Left kidney (tissue), 2 donors: ENCODE results near the gene PCID2. TPM values are rescaled to one million over a fixed set of nuclear protein-coding genes. Genes with fewer than 3 reads are reported as not detected.
"Not testable (repeated sequence)": the region's sequence is repeated elsewhere in the genome, so short reads cannot be mapped to it uniquely, and the experiment has no call there.

Source experiments
- DNase-seq: peaks from one replicate; pipeline ENCODE4 v3.0.0-alpha.2; 2013
- polyA plus RNA-seq: library from polyadenylated mRNA; unstranded; fragments of 120-200 nt; gene quantifications from one replicate; pipeline ENCODE4 v1.2.1, GENCODE V29; 2013; ENCODE audit not compliant: insufficient read length

Gene PCID2
- polyA plus RNA-seq, 1 donor: 80.4 TPM

DNA sequence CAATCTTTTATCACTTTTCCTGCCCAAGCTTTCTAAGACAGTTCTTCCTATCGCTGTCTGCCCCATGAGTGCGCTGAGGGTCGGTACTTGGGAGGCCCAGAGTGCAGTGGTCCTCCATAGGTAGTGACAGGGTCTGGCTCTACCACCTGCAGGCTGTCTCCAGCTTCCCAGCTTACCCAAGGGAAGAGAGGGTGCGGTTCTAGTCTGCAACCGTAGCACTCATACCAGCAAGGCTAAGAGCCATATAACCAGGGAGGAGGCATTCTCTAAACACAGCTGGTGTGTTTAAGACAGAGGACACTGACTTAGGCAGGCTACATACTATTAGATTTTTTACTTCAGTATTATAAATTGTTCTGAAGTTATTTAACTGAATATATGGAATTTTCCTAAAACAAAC lies 41.8 kb downstream of the PCID2 start:
- no peak for DNase-seq

DNA sequence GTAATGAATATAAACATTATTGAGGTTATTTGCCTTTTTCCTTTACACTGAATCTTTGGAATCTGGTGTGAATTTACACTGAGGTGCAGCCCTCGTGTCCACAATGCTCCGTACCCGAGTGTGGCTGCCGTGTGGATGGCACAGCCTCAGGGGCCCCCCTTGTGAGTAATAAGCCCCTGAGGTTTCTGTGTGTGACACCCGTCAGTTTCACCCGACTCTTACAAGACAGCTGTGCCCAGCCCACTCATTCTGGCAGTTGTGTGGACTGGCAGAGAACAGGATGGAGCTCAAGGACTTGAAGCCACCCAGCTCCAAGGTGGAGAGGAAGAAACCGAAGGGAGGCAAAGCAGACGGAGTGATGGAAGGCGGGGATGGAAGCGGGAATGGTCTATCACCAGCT lies 42.2 kb downstream of the PCID2 start:
- DNase-seq: no peak

DNA sequence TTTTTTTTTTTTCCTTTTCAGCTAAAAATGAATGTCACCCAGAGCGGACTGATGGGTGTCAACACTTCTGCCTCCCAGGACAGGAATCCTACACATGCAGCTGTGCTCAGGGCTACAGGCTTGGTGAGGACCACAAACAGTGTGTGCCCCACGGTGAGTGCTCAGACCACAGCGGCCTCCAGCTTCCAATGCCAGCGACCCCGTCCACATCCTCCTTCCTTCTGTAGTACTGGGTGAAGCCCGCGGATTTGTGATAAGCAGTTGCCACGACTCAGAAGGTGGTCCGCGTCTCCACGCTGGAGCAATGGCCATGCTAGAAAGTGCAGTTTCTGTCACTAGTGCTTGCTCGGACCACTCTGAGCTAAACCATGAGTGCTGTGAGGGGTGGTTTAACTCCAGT lies 44.0 kb downstream of the PCID2 start:
- no peak for DNase-seq

DNA sequence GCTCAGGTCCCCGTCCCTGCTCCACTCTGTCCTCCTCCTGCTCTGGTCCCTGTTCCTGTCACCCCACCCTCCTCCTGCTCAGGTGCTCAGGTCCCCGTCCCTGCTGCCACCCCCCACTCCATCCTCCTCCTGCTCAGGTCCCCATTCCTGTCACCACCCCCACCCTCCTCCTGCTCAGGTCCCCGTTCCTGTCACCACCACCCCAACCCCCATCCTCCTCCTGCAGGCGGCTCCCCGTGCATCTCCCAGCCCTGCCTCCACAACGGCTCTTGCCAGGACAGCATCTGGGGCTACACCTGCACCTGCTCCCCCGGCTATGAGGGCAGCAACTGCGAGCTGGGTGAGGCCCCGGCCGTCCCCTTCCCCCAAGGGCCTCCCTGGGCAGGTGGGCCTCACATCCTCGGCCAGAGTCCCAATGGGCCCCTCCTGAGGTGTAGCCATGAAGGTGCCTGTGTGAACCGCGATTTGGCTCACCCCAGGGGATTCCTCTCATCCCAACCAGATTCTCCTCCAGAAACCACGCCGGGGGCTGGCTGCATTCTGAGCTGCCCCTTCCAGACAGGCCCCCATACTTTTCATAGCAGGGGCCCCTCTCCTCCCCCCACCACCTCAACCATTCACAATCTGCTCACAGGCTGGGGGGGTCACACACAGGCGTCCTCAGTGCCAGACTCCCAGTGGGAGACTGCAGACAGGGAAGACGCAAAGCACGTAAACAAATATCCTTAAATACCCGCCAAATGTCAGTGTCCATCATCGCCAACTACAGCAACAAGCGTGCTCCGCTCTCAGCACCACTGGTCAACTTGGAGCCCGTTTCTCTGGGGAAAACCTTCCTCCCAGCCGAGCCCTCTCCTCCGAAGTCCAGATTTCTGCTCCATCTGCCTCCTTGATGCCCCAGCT lies 45.4 kb downstream of the PCID2 start:
- DNase-seq: no peak

DNA sequence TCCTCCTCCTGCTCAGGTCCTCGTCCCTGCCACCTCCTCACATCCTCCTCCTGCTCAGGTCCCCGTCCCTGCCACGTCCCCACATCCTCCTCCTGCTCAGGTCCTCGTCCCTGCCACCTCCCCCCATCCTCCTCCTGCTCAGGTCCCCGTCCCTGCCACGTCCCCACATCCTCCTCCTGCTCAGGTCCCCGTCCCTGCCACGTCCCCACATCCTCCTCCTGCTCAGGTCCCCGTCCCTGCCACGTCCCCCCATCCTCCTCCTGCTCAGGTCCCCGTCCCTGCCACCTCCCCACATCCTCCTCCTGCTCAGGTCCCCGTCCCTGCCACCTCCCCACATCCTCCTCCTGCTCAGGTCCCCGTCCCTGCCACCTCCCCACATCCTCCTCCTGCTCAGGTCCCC lies 46.5 kb downstream of the PCID2 start:
- not testable (repeated sequence) for DNase-seq

DNA sequence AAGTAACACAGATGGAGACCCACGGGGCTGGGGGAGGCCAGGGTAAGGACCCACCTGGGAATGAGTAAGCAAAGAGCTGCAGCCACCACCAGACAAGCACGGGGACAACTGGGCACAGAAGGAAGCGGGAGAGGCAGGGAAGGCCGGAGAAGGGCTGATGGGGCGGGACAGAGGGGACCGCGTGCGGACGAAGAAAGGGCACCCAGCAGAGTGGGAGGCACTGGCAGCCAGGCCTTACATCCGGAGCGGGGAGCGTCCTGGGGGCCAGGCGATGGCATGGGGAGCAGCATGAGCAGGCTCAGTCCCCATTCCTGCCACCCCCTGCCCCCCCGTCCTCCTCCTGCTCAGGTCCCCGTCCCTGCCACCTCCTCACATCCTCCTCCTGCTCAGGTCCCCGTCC lies 47.0 kb downstream of the PCID2 start:
- DNase-seq: no peak

DNA sequence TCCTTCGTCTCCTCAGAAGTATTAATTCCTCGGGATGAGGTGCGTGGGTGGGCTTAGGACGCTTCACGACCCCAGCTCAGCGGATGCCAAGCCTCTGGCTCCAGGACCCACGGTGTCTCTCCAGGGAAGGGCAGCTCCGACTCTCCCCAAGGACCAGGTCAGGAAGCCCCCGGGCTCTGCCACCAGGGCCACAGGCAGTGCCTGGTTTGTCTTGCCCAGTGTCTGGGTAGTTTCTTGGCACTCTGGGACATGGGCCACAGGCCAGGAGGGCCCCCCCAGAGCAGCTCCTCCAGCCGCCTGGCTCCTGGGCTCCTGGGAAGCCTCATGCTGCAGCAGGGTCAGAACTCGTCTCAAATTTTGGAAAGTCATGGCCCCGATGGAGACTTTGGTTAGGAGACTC lies 47.5 kb downstream of the PCID2 start:
- DNase-seq: no peak

DNA sequence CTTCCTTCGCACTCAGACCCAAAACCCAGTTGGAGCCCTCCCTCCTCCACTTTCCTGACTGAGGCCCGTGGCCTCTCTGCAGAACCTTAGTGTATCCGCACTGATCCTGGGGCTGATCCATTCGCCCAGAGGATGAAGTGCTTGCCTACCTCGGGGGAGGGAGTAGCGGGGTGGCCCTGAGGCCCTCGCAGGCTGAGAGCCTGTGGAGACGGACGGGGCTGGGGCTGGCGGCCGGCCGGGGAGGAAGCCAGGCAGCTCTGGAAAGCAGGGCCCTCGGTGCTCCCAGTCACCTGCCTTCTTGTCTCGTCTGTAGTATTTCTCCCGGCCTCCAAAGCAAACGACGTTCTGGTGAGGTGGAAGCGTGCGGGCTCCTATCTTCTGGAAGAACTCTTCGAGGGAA lies 48.8 kb downstream of the PCID2 start:
- DNase-seq: no peak

DNA sequence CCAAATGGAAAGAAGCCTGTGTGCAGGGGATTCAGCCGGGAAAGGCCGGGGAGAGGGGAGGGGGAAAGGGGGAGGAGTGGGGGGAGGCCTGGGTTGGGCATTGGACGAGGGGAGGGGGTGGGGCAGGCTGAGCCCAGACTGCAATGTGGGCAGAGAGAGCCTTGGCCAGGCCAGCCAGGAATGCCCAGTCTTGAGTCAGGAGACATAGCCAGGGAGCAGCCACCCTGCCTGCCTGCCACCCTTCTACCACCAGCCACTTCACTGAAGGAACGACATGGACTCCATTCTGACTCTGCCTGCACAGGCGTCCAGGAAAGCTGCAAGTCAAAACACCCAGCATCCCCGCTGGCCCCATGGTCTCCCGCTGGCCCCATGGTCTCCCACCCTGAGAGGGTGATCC lies 49.5 kb downstream of the PCID2 start:
- no peak for DNase-seq

DNA sequence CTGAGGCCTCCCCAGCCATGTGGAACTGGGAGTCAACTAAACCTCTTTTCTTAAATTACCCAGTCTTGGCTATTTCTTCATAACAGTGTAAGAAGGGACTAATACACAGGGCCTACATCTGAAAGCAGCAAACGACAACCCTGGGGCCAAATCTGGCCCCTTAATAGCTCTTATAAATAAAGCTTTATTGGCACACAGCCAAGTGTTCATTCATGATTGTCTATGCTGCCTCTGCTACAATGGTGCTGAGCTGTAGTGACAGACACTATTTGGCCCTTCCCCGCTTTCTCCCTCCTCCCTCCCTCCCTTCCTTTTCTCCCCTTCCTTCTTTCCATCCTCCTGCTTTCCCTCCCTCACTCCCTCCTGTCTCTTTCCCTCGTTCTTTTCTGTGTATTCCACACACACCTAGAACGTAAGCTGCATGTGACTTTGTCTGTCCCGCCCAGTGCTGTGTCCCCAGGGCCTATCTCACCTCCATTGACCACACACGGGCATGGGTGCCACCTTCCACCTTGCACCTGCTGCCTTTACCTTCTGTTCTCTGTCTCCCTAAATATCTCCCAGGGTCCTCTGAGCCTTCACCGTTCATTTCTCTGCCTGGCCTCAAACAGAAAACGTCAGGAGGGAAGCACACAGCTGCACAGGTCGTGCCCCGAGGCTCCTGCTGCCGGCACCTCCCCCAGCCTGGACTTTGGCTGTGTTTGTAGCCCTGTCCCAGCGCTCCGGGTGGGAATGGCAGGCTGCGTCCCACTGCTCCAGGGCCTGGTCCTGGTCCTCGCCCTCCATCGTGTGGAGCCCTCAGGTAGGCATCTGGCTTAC lies 50.3 kb downstream of the PCID2 start, which contains the start of gene PROZ:
Gene PROZ (plus strand): TSS at position 720 of the 819 bp plus-strand sequence. CDS start 13 bp downstream, at position 733.
- no peak for DNase-seq

DNA sequence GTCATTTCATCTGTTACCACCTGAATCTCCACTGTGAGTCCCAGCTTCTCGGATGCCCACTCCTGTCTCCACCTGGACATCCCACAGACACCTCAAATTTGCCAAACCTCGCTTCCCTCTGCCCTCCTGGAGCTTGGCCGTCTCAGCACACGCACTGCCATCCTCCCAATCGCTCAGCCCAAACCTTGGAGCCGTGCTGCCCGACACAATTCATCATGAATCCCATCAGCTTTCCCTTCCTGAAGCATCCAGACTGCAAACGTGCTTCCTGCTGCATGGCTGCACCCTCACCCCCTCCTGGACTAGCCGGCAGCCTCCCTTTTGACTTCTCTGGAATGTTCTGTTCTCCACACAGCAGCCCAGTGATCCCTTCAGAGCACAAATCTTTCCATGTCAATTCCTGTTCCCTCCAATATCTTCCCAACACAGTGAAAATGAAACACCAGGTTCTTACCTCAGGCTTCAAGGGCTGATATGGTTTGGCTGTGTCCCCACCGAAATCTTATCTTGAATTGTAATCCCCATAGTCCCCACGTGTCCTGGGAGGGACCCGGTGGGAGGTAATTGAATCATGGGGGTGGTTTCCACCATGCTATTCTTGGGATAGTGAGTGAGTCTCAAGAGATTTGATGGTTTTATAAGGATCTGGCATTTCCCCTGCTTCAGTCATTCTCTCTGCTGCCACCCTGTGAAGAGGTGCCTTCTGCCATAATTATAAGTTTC lies 51.1 kb downstream of the PCID2 start:
- no peak for DNase-seq

DNA sequence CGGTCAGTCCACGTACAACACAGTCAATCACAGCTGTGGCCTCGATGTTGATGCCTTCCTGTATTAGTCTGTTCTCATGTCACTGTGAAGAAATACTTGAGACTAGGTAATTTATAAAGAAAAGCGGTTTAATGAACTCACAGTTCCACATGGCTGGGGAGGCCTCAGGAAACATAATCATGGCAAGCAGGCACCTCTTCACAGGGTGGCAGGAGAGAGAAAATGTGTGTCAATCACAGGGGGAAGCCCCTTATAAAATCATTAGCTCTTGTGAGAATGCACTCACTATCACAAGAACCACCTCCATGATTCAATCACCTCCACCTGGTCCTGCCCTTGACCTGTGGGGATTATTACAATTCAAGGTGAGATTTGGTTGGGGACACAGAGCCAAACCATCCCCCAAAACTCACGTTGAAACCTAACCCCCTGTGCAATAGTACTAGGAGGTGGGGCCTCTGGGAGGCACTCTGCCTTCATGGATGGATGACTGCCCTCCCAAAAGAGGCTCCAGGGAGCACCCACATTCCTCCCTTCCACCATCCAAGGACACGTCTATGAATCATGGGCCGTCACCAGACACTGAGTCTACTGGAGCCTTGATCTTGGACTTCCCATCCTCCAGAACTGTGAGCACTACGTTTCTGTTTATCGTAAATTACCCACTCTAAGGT lies 52.4 kb downstream of the PCID2 start:
- DNase-seq: no peak

DNA sequence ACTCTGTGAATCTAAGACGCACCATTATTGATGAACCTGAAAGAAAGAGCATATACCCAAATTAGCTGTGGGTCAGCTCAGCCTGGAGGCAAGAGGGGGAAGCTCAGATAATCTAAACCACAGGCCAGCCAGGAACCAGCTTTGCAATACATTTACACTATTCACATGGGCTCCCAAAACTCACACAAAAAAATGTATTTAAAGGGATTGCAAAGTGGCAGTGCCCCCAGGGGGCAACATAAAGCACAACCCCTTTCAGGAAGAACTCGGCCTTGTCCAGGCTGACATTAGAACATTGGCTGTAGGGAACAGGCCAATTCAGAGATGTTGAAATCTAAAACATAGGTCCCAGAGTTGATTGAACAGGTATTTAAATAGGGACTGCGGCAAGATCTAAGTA lies 53.3 kb downstream of the PCID2 start:
- DNase-seq: no peak

DNA sequence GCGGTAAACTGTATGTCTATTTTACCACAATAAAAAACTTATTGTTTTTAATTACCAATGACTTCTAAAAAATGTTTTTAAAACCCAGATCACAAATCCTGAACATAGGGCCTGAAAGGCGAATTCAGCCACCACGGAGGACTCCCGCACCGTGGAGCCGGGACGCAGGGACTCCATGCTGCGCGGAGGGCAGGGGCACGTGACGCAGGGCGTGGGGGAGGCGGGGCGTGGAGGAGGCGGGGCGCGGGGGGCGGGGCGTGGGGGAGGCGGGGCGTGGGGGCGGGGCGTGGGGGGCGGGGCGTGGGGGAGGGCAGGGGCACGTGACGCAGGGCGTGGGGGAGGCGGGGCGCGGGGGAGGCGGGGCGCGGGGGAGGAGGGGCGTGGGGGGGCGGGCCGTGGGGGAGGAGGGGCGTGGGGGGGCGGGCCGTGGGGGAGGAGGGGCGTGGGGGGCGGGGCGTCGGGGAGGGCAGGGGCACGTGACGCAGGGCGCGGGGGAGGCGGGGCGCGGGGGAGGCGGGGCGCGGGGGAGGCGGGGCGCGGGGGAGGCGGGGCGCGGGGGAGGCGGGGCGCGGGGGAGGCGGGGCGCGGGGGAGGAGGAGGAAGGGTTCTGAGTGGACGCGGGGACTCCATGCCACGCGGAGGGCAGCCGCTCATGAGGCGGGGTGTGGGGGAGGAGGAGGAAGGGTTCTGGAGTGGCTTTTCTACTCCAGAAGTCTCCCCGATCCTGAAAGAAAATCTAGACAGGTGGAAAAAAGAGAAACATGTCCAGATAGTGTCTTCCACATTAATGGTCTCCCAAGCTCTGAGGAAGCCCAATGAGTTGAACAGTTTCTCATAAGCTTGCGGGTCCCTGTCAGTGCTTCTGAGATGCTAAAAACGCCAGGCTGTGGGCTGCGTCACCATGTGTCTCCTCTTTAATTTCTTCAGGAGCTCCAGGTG lies 54.4 kb downstream of the PCID2 start:
- no peak for DNase-seq

DNA sequence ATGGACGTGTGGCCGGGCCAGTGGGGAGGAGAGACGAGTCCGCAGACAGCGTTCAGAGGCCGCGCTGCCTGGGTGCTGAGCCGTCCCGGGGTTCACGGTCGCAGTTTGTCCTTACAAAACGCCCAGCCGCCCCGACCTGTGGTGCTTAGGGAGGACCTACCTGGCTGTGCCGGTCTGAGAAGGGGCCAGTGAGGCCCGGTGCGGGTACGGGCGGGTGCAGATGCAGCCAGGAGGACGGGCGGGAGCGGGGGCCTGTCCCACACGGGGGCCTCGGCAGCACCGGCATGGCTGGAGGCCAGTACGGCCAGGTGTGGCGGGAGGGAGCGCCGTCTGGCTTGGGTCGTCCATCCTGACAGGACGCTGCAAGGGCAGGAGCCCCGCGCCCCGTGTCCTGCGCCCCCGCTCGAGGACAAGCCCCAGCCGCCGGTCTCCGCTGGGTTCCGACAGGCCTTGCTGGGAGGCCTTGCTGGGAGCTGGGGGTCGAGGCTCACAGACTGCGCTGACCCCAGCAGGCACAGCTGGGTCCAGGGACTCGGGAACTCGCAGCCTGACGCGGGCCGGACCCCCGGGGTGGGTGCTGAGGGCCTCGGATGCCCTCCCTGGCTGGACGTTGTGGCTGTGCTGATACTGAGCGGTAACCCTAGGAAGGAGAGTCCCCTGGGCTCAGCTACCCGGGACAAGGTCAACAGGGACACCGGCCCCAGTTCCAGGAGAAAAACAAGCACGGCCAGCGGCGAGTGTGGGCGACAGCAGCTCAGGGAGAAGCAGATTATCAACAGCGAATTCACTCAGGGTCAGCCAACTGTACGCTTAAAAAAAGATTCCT lies 55.3 kb downstream of the PCID2 start:
- DNase-seq: no peak

DNA sequence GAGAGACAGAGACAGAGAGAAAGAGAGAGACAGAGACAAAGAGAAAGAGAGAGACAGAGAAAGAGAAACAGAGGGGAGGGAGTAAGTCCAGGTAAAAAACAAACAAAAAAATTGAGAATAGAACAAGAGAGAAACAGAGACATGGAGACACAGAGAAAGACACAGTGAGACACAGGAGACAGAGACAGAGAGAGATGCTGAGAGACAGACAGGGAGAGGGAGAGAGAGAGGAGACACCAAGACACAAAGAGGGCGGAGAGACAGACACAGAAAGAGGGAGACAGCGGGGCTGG lies 55.8 kb downstream of the PCID2 start:
- DNase-seq: no peak

DNA sequence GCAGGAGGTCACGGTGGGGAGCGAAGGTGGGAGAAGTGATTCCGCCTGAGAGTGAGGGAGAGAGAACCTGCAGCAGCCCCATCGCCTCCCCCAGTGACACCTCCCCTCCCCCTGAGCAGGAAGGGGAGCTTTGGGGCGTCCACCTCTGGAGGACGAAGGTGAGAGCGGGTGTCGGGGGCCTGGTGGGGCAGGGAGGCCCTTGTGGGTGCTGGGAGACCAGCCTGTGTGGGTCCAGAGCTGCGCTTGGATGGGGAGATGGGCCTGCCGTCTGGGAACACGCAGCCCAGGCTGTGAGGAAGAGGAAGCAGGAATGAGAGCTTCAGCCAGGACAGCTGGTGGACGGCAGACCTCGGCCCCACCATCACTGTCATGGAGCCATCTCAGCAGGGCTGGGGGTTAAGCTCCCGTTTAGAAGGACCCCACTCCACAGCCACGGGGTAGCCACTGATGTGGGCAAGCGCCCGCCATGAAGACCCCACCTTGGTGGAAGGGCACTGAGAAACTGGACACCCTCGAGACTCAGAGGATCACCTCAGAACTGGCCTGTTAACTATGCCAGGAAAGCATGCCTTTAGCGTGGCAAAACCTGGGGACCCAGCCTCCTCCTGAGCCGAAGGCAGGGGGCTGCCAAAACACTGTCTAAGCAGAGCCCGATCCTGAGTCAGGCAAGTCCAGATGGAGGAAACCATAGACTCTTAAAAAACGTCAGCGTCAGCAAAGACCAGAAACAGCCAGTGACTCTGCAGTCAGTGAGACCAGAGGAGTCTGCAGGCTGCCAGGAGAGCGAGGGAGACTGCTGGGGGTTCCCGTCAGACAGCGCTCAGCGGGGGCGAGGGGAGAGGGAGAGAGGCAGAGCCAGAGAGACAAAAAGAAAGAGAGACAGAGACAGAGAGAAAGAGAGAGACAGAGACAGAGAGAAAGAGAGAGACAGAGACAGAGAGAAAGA lies 56.5 kb downstream of the PCID2 start:
- no peak for DNase-seq

DNA sequence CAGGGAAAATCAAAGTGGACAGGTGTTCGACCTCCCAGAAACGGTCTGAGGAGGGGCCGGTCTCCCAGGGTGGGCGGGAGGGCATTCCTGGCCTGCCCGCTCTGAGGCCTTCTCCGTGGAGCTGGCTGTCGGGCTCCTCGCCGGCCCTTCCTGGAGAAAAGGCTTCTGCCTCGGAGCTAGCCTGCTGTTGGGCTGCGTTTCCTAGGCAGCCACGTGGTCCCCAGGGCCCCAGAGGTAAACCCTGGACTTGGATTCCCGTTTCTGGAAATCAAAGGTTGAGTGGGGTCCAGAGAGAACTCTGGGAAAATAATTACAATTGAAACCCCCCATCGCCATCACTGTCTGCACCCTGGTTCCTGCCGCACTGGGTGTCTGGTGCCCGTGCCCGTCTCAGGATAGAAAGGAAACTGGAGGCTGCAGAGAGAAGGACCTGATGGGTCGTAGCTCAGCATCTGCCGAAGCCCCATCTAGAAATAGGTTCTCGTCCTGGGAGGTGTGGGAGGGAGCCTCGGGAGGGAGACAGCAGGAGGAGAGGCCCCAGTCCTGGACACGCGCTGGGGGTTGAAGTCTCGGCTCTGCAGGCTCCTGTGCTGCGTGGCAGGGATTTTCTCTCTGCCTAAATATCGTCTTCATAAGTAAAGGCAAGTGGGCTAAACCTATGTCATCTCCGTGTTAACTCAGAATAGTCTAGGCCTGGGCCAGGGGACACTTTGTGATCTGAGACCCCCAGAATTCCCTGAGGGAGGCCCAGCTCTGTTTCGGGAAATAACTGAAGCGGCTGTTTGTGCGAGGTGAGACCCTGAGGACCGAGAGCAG lies 57.7 kb downstream of the PCID2 start:
- no peak for DNase-seq
